ENCODE results near the gene GNAQ.

DNA sequence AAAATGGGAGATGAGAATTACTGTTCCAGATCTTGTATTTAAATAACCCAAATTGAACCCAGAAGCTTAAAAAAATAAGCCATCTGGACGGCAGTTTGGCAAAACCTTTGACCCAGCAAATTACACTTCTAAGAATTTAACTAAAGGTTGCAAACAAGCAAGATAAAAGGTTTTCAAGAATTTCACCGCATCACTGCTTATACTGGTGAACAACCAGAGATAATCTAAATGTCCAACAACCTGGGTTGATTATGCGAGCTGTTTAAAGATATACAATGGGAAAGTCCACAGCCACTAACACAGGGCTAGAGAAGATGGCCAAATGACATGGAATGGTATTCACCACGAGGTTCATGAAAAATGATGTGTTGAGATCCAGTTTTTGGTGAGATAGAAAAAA, 149.3 kb downstream of the GNAQ start:
- TF ChIP-seq, protein P1, sequence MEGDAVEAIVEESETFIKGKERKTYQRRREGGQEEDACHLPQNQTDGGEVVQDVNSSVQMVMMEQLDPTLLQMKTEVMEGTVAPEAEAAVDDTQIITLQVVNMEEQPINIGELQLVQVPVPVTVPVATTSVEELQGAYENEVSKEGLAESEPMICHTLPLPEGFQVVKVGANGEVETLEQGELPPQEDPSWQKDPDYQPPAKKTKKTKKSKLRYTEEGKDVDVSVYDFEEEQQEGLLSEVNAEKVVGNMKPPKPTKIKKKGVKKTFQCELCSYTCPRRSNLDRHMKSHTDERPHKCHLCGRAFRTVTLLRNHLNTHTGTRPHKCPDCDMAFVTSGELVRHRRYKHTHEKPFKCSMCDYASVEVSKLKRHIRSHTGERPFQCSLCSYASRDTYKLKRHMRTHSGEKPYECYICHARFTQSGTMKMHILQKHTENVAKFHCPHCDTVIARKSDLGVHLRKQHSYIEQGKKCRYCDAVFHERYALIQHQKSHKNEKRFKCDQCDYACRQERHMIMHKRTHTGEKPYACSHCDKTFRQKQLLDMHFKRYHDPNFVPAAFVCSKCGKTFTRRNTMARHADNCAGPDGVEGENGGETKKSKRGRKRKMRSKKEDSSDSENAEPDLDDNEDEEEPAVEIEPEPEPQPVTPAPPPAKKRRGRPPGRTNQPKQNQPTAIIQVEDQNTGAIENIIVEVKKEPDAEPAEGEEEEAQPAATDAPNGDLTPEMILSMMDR (IDR thresholded peaks at IDR 0.05; ENCODE audit: borderline replicate concordance, extremely low read depth, low read length, poor library complexity, severe bottlenecking): no peak
- TF ChIP-seq EZH2 (IDR thresholded peaks at IDR 0.05; ENCODE audit: borderline replicate concordance, low read depth, low read length, severe bottlenecking): no peak

Data from DND-41 (cell line).